ENCODE results near the gene MAML1.

MAML1 gene

GRCh38 chr5:179806250-179807048 is 73.8 kb downstream of the MAML1 start, which contains the start of gene MGAT4B:
MGAT4B (minus strand) TSS chr5:179806866; CDS start chr5:179806583, 283 bp downstream.
- peak; percentile 89 for DNase-seq

GRCh38 chr5:179812135-179812825 is 79.7 kb downstream of the MAML1 start:
- no peak for DNase-seq

- no peak for DNase-seq
Measured at GRCh38 chr5:179812997-179813607, 80.5 kb downstream of the MAML1 start.

- no peak for DNase-seq
Measured at GRCh38 chr5:179814090-179814489, 81.5 kb downstream of the MAML1 start.

DNA sequence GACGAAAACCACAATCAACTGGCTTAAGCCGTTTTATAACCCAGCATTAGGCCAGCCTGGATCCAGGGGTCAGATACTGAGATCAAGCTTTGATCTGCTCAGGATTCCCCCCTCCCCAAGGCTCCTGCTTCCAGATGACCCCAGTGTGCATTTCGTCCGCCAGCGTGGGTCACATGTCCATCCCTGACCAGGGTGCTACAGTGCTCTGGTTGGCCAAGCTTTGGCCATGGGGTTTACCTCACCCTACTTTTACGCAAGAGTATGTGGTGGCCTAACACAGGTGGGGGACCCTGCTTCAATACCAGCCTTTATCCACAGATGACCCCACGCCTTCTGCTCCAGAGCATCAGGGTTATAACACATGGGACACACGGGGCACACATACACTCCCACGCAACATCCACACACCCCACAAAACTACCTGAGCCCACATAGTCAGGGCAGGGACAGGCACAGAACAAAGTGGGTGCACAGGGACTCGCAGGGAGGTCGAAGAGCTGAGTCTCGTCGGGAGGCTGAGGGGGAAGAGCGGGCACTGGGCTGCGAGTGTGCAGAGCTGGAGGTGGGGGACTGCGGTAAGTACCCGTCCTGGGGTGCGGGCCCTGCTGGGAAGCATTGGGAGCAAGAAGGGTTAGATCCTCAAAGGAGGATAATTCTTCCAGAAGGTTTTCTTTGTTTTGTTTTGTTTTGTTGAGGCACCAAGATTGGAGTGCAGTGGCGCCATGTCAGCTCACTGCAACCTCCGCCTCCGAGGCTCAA is 83.0 kb downstream of the MAML1 start:
- DNase-seq, result no peak

GRCh38 chr5:179816401-179816795 is 83.8 kb downstream of the MAML1 start:
- DNase-seq, result no peak

GRCh38 chr5:179816796-179817469 is 84.3 kb downstream of the MAML1 start:
- no peak for DNase-seq

GRCh38 chr5:179817470-179817840 is 84.8 kb downstream of the MAML1 start:
- DNase-seq, result no peak

DNA sequence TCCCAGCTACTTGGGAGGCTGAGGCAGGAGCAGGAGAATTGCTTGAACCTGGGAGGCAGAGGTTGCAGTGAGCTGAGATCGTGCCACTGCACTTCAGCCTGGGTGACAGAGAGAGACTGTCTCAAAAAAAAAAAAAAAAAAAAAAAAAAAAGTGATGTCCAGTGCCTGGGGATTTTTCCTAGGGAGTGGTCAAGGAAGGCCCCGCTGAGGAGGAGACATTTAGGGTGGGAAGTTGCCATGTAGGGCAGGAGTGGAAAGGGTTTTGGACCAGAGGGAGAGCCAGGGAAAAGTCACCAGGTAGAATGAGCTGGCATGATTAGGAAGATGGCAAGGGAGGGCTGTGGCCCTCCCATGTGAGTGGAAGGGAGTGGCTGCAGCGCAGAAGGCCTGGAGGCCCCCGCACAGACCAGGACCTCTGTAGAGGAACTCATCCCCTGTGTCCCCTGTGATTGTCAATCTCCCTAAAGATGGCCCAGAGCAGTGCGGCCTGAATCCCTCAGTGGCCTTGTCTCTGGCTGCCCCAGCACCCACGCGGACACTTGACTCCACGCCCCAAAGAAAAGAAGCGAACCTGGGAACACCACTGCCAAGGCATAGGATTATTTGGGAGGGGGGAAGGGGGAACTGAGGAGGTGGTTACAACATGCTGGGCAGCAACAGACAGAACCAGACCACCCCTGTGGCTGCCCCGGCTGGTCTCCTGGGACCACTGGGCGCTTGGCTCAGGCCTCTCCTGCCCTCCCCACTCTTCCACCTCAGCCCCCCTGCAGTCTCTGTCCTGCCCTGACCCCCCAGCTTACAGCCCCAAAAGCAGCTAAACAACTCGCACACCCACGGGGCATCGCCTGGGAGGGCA is 85.5 kb downstream of the MAML1 start:
- DNase-seq, result no peak

DNA sequence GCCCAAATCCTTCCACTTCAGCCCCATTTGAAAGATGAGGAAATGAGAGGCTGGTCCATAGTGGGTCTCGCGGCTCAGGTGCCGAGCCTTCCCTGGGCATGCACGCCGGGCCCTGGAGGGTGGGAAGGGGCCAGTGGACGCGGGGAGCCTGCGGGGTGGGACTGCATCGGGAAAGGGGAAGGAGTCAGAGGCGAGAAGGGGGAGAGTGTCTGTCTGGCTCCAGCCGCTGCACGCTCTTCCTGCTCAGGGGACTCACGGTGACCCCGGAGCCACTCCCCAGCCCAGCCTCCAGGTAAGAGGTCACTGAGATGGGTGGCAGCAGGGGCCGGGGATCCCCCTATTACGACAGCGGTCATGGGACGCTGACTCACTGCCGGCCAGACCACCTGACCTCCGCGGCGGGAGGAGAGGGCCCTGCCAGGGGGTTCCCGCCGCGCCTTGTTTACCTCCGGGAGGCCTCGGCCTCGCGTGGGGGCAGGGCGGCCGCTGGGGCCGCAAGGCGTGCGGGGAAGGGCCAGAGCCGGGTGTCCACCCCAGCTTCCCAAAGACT is 86.2 kb downstream of the MAML1 start:
- peak; percentile 95 for DNase-seq

DNA sequence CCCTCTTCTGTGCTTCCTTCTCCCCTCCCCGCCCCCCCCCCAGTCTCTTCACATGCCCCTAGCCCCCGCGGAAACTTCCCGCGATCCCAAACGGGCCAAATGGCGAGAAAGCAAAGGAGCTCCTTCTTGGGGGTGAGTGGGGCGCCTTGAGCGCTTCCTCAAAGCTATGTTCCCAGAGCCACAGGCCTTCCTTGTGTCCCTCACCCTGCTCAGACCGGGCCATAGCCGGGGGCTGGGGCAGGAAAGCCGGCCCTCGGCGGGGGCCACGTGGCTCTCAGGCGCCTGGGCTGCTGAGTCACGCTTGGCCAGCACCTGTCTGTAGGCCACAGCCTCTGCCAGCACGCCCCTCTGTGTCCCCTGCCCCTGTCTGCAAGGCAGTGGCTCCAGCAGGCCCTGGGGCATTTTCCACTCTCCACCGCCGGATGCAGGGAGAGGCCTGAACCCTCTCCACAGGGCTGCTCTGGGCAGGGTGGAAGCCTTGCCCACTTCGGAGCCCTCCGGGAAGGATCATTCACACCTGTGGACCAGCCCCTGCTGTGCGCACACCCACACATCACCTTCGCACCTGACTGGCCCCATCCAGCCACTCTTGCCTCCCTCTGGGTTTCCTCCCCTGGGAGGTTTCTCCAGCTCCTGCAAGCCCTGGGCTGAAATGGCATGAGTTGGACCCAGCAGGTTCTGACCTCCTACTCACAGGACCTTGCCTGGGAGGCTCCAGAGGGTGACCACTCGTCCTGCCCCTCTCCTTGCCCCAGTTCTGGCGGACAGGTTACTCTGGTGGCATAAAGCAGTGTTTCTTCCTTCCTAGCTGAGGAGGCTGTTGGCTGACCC is 86.9 kb downstream of the MAML1 start:
- DNase-seq, result peak; percentile 86

- DNase-seq, result peak; percentile 43
Measured at GRCh38 chr5:179820127-179820482, 87.5 kb downstream of the MAML1 start.

GRCh38 chr5:179820483-179821297 is 88.1 kb downstream of the MAML1 start, which contains the start of gene SQSTM1:
SQSTM1 (plus strand) TSS chr5:179820905; CDS start chr5:179820937, 32 bp downstream.
- peak; percentile 88 for DNase-seq

DNA sequence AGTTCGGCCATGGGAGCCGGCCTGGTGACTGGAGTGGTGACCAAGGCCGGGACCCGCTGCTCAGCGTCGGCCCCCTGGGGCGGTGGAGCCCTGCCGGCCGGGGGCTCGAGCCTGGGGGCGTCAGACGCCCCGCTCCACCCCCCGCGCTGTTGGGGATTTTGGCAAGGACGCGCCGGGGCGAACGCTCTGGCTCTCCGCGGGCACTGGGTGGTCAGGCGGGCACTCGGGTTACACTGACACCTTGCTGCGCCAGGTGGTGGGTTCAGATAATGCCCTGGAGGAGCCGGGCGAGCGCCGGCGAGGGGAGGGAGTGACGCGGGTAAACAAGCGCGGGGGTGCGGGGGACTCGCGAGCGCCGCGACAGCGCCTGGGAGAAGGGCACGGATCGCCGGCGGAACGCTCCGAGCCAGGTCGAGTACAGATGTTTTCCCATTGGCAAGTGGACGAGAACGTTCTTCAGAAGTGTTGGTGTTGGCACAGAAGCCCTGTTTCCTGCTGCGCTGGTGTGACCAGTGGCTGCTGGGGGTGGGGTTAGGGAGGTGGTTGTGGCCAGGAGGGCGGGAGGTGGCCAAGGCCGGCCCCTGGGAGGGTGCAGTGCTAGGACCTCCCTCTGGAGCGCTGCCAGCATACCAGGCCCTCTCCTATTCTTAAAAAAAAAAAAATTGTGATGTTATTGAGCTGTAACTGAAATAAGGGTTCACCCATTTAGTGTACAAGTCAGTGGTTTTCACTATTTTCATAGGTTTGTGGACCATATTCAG is 88.9 kb downstream of the MAML1 start:
- peak; percentile 93 for DNase-seq

- no peak for DNase-seq
Measured at GRCh38 chr5:179822059-179822432, 89.4 kb downstream of the MAML1 start.

DNA sequence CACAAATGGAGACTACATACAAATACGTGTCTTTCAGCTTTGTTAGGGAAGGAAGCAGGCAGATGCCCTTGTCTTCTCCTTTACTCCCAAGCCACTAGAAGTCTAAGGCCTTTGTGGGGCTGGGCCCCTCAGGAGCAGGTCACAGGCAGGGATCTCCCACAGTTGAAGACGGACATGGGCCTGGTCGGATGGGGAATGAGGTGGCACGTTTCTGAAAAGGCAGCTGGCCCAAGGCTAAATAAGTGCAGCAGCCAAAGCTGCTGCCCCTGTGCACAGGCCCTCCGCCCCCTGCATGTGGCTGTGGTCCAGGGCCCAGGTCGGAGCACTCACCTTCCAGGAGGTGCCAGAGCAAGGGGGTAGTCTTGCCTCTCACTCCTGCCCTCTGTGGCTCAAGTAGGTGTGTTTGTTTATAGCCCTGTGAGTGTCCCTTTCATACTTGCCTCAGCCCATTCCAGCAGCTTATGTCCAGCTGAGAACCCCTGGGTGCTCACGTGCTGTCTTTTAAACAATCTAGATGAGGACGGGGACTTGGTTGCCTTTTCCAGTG is 89.9 kb downstream of the MAML1 start:
- DNase-seq, result no peak

- no peak for DNase-seq
Measured at GRCh38 chr5:179823937-179824744, 91.5 kb downstream of the MAML1 start.
